HUES64 (cell line): ENCODE results near the gene SLC22A3.
"Not testable (repeated sequence)": the region's sequence is repeated elsewhere in the genome, so short reads cannot be mapped to it uniquely, and the experiment has no call there.

Experiments
- H3K27ac ChIP-seq: 2 replicates; pipeline ENCODE4 v1.7.0; 2013; ENCODE audit warnings: low read depth, low read length, inconsistent platforms
- H3K27me3 ChIP-seq: 2 replicates; pipeline ENCODE4 v1.6.1; 2013; ENCODE audit warnings: mild to moderate bottlenecking, low read length; ENCODE audit not compliant: insufficient read depth
- H3K36me3 ChIP-seq: 2 replicates; pipeline ENCODE4 v1.6.1; 2013; ENCODE audit warnings: mild to moderate bottlenecking, low read length; ENCODE audit not compliant: insufficient read depth
- H3K4me1 ChIP-seq: 2 replicates; pipeline ENCODE4 v1.6.1; 2013; ENCODE audit warnings: mild to moderate bottlenecking, low read length, moderate library complexity; ENCODE audit not compliant: insufficient read depth
- H3K4me3 ChIP-seq: 2 replicates; pipeline ENCODE4 v1.5.1; 2013; ENCODE audit warnings: mild to moderate bottlenecking, low read length, moderate library complexity
- H3K9ac ChIP-seq: 2 replicates; pipeline ENCODE4 v1.6.1; 2013; ENCODE audit warnings: mild to moderate bottlenecking, low read depth, low read length
- H3K9me3 ChIP-seq: 2 replicates; pipeline ENCODE4 v1.6.1; 2013; ENCODE audit warnings: low read depth, low read length; ENCODE audit not compliant: insufficient read depth
- WGBS: fragments of 150-250, 120-280 bp; methylation state at CpG from one replicate; pipeline ENCODE4 v1.1.7; 2013; ENCODE audit warnings: missing lambda C conversion rate; 5-methylcytosine and 5-hydroxymethylcytosine counted together

SLC22A3 gene

DNA sequence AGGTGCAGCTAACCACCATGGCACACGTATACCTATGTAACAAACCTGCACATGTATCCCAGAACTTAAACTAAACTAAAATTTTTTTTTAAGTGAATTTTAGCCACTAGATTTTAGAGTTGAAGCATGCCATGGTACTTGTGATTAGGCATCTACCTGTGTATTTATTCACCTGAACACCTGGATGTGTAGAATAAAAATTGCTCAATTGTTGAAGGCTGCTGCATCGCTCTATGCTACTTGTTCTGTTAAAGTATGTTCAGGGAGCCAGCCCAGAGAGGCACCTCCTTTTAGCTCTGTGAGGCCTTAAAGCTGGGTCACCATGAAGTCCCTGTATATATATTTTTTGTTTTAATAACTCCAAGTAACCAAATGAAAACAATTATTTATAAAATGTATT lies 28.3 kb downstream of the SLC22A3 start:
- Histone ChIP-seq H3K4me1 (no peaks in the 10 kb centered on the region), H3K4me3 (no peak overlapping the region), H3K27ac (no peak overlapping the region), H3K27me3 (no peaks in the 10 kb centered on the region), H3K9me3 (no peaks in the 10 kb centered on the region), H3K9ac (no peak overlapping the region), H3K36me3 (no peaks in the 10 kb centered on the region)
- WGBS = 96% methylated on average over 1 of the region's 2 CpGs

DNA sequence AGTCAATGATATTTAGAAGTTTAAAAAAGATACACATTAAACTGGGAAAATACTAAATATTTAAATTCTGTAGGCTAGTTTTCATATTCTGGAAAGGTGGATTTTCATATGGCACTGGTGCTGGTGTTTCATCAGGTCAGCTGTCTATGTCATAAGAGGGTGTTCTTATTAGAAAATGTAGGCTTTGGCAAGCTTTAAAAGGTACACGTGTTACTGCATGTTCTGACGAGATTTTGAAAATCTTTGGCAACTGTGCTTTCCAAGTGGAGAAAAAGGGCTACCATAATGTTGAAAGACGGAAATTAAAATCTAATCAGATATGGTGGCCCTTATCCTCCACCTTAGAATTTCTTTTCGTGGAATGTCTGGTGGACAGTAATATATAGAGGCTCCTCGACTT lies 30.0 kb downstream of the SLC22A3 start:
- H3K27me3 ChIP-seq = no peaks in the 10 kb centered on the region
- no peaks in the 10 kb centered on the region for H3K4me1 ChIP-seq
- H3K9ac ChIP-seq = no peak overlapping the region
- H3K36me3 ChIP-seq = no peaks in the 10 kb centered on the region
- H3K4me3 ChIP-seq = no peak overlapping the region
- no peaks in the 10 kb centered on the region for H3K9me3 ChIP-seq
- H3K27ac ChIP-seq = no peak overlapping the region
- 99% methylated on average over 3 of the region's 5 CpGs for WGBS

GRCh38 chr6:160378882-160379281 lies 30.7 kb downstream of the SLC22A3 start:
- WGBS = 94% methylated on average over 4 of the region's 4 CpGs
- Histone ChIP-seq H3K27me3 (no peaks in the 10 kb centered on the region), H3K9me3 (no peaks in the 10 kb centered on the region), H3K9ac (no peak overlapping the region), H3K4me3 (no peak overlapping the region), H3K27ac (no peak overlapping the region), H3K36me3 (no peaks in the 10 kb centered on the region), H3K4me1 (no peaks in the 10 kb centered on the region)

DNA sequence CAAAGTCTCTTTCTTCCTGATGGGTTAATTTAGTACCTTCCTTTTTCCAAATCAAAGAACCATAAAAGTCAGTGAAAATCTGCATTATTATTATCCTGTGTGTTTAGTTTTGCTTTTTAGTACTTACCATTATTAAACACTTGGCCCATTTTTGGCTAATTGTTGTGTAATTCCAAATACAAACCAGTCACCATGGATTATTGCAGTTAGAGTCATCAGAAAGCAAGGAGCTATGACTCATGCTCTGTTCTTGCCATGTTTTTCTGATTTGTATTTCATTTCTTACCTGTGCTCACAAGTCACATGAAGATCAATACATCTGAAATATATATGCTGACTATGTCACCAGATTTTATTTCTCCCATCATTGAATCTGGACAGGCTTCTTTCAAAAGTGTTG lies 31.3 kb downstream of the SLC22A3 start:
- no peaks in the 10 kb centered on the region for H3K36me3 ChIP-seq
- H3K27me3 ChIP-seq = no peaks in the 10 kb centered on the region
- no peak overlapping the region for H3K27ac ChIP-seq
- no peak overlapping the region for H3K4me3 ChIP-seq
- no peak overlapping the region for H3K9ac ChIP-seq
- H3K4me1 ChIP-seq = no peaks in the 10 kb centered on the region
- H3K9me3 ChIP-seq = no peaks in the 10 kb centered on the region

DNA sequence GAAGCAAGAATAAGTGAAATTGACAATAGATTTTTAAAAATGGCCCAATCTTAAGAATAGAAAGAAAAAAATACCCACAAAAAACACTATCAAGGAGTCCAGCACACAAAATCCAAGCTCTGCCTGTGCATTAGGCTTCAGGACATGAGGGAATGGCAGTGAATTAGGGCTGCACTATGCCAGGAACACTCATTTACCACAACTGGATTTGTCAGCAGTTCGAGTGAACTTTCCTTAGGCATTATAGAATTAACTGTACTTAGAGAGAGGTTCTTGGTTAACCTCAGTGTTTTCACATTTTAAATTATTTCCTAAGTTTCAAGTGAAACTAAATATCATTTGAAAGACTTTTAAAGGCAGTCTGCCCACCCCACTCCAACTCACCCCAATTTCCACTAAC lies 34.8 kb downstream of the SLC22A3 start:
- Histone ChIP-seq H3K36me3 (no peaks in the 10 kb centered on the region), H3K4me3 (no peak overlapping the region), H3K27ac (no peak overlapping the region), H3K27me3 (no peaks in the 10 kb centered on the region), H3K9ac (no peak overlapping the region), H3K4me1 (no peaks in the 10 kb centered on the region), H3K9me3 (no peaks in the 10 kb centered on the region)
- WGBS = 100% methylated on average over 1 of the region's 1 CpG

DNA sequence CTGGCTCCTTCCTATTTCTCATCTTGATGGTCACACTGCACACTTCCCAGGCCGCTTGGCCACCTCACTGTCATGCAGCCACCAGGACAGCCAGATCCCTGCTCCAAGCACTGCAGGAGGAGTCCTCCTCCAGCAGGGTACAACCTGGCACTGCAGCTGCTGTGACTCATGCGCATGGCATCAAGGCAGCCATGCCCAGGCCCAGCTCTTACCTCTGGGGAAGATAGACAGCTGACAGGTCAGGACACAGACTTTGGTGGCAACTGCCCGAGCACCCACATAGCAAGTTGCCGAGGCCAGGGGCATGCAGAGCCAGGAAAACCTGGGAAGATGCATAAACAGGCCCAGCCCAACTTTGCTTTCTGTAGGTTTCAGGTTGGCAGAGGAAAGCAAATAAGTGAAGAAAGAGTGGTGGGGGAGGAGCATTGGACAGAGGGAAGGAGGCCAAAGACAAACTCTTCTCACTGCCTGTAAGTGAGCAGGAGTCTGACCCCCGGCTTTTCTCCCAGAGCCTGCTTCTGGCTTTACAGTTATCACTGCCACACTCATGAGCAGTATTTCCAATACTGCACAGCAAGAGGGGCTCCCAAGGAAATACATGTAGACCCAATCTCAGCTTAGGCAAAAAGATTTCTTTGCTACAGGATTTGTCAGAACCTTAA lies 38.8 kb downstream of the SLC22A3 start:
- no peaks in the 10 kb centered on the region for H3K9me3 ChIP-seq
- 83% methylated on average over 5 of the region's 5 CpGs for WGBS
- H3K4me3 ChIP-seq = no peak overlapping the region
- H3K27ac ChIP-seq = no peak overlapping the region
- no peaks in the 10 kb centered on the region for H3K4me1 ChIP-seq
- no peak overlapping the region for H3K9ac ChIP-seq
- H3K36me3 ChIP-seq = no peaks in the 10 kb centered on the region
- no peaks in the 10 kb centered on the region for H3K27me3 ChIP-seq

DNA sequence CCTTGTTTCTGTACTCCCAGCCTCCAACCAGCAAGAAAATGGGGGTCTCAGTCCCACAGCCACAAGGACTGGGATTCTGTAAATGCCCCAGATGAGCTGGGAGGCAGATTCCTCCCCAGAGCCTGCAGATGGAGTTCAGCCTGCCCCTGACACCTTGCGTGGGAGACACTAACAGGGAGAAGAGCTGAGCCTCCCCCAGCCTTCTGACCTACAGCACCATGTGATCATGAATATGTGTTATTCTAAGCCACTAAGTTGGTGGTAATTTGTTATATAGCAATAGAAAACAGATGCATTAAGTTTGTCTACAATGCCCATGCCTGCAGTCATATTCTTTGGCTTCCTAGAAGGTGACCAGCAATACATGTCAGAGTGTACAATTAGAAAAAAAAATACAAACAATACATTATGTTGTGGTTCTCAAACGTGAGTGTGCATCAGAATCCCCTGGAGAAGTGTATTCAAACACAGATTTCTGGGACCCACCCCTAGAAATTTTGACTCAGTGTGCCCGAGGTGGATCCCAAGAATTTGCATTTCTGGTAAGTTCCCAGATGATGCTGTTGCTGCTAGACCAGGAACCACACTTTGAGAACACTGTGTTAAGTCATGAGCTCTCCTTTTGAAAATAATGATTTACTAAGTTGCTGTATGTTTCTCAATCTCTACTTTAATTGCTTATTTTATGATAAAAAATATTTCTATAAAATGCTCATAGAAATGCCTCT lies 39.9 kb downstream of the SLC22A3 start:
- no peaks in the 10 kb centered on the region for H3K4me1 ChIP-seq
- WGBS = 89% methylated on average over 3 of the region's 3 CpGs
- no peak overlapping the region for H3K9ac ChIP-seq
- no peaks in the 10 kb centered on the region for H3K9me3 ChIP-seq
- no peaks in the 10 kb centered on the region for H3K36me3 ChIP-seq
- H3K4me3 ChIP-seq = no peak overlapping the region
- H3K27ac ChIP-seq = no peak overlapping the region
- no peaks in the 10 kb centered on the region for H3K27me3 ChIP-seq

DNA sequence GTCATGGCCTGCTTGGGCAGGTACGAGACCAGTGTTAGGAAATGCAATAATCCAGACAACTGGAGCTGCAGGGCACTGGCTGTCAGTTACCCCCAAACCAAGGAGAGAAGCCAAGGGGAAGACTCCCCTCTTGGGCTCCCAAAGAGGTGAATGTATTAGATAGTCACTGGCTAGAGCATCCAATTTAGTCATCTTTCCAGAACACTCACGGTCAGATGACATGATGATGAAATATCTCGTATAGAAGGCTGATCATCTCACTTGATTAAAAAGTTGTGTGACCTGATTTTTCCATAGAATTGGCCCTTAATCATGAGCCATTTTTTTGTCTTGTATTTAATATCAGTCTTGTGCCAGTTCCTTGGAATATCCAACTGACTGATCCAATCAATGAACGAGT lies 40.7 kb downstream of the SLC22A3 start:
- 0 out of 2 replicates have a peak, but pooled peaks cover under 1% of the 10 kb centered on the region for H3K4me1 ChIP-seq
- no peaks in the 10 kb centered on the region for H3K27me3 ChIP-seq
- H3K4me3 ChIP-seq = no peak overlapping the region
- no peaks in the 10 kb centered on the region for H3K36me3 ChIP-seq
- H3K9me3 ChIP-seq = no peaks in the 10 kb centered on the region
- no peak overlapping the region for H3K9ac ChIP-seq
- 91% methylated on average over 4 of the region's 4 CpGs for WGBS
- no peak overlapping the region for H3K27ac ChIP-seq

DNA sequence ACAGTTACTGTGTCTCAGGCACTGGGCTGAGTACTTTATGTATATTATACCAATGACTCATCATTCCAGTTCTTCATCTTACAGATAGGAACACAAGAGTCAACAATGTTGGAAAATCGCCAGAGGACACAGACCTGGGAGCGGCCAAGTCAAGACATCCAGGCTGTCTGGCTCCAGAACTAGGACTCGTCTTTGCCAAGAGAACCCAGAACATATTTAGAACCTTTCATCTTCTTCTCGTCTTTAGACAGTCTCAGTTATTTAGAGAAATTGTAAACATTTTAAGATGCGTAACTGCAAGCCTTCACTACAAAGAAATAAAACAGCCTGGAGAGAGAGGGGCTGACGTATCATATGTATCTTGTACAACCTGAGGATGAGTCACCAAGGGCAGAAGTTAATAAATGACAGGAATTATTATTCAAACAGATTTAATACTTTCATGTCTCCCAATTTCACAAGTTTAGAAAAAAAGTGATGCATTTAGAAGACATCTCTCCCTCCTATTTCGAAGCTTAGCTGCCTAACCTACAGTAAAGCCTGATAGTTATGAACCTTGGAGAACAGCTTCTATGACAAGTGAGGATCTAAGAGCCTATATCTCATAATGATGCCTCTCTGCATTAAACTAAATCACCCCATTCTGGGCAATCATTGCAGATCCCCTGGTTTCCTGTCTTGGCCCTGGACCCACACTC lies 43.4 kb downstream of the SLC22A3 start:
- Histone ChIP-seq H3K27me3 (no peaks in the 10 kb centered on the region), H3K36me3 (no peaks in the 10 kb centered on the region), H3K9ac (no peak overlapping the region), H3K9me3 (no peaks in the 10 kb centered on the region), H3K4me1 (peaks cover 10% of the 10 kb centered on the region; the same call in 1 of the 2 replicates), H3K27ac (no peak overlapping the region), H3K4me3 (no peak overlapping the region)
- 95% methylated on average over 7 of the region's 7 CpGs for WGBS

DNA sequence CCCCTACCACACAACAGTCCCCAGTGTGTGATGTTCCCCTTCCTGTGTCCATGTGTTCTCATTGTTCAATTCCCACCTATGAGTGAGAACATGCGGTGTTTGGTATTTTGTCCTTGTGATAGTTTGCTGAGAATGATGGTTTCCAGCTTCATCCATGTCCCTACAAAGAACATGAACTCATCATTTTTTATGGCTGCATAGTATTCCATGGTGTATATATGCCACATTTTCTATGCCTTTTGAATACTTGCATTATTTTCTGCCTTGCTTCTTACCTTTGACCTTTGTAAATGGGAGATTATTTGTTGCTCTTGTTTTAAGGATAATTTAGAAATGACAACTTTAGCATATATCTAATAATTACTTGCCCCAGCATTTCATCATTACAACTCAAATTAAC lies 45.3 kb downstream of the SLC22A3 start:
- not testable (repeated sequence) for H3K36me3 ChIP-seq, H3K27ac ChIP-seq, H3K9me3 ChIP-seq, H3K4me3 ChIP-seq, H3K27me3 ChIP-seq, H3K9ac ChIP-seq
- peaks cover 10% of the 10 kb centered on the region; the same call in 1 of the 2 replicates for H3K4me1 ChIP-seq
- WGBS = no CpG with 5 or more reads among the region's 1 CpG

- Histone ChIP-seq H3K4me1 (peaks cover 10% of the 10 kb centered on the region; the same call in 1 of the 2 replicates), H3K36me3 (no peaks in the 10 kb centered on the region), H3K9ac (peak overlapping the region; percentile 39; the same call in 1 of the 2 replicates), H3K9me3 (no peaks in the 10 kb centered on the region), H3K27ac (peak overlapping the region; percentile 66), H3K4me3 (no peak overlapping the region), H3K27me3 (no peaks in the 10 kb centered on the region)
- 77% methylated on average over 8 of the region's 8 CpGs for WGBS
These were observed 45.9 kb downstream of the SLC22A3 start for GRCh38 chr6:160393891-160394653.
